Astrocyte of the cerebellum (primary cell): Measurements from ENCODE around the gene PIGH.

ENCODE experiments used
- DNase-seq: peaks from one replicate; pipeline ENCODE4 v3.0.0-alpha.2; 2011; ENCODE audit warnings: low read depth
- H3K4me3 ChIP-seq: 2 replicates; pipeline ENCODE4 v1.5.1; 2011; ENCODE audit warnings: mild to moderate bottlenecking, low read depth, low read length, moderate library complexity
- in situ Hi-C: cut with HindIII; loops from 2 replicates; pipeline ENCODE4 v1.10.0; 2017; ENCODE audit warnings: low sequenced_read_pairs
- TF ChIP-seq, protein P1 (sequence below): IDR thresholded peaks from 2 replicates; pipeline ENCODE4 v1.5.1; 2012; ENCODE audit warnings: low read length, low read depth, moderate library complexity, mild to moderate bottlenecking; ENCODE audit errors: missing control alignments

PIGH gene

DNA sequence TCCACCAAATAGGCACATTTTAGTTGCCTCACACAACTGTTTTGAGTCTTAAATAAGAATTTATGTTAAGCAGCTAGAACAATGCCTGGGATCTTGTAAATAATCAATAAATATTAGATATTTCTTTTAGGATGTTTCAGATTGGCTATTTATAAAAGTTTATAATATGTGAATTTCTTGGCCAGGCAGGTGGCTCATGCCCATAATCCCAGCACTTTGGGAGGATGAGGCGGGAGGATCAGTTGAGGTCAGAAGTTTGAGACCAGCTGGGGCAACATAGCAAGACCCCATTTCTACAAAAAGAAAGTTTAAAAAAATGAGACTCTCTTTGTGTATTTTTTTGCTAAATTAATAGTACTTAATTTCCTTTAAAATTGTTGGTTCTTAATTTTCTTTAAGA, 41.4 kb upstream of the PIGH start:
- in situ Hi-C loops: no loop called here
- TF ChIP-seq, protein P1, sequence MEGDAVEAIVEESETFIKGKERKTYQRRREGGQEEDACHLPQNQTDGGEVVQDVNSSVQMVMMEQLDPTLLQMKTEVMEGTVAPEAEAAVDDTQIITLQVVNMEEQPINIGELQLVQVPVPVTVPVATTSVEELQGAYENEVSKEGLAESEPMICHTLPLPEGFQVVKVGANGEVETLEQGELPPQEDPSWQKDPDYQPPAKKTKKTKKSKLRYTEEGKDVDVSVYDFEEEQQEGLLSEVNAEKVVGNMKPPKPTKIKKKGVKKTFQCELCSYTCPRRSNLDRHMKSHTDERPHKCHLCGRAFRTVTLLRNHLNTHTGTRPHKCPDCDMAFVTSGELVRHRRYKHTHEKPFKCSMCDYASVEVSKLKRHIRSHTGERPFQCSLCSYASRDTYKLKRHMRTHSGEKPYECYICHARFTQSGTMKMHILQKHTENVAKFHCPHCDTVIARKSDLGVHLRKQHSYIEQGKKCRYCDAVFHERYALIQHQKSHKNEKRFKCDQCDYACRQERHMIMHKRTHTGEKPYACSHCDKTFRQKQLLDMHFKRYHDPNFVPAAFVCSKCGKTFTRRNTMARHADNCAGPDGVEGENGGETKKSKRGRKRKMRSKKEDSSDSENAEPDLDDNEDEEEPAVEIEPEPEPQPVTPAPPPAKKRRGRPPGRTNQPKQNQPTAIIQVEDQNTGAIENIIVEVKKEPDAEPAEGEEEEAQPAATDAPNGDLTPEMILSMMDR: no peak
- no peak overlapping the region for H3K4me3 ChIP-seq
- no peak for DNase-seq

DNA sequence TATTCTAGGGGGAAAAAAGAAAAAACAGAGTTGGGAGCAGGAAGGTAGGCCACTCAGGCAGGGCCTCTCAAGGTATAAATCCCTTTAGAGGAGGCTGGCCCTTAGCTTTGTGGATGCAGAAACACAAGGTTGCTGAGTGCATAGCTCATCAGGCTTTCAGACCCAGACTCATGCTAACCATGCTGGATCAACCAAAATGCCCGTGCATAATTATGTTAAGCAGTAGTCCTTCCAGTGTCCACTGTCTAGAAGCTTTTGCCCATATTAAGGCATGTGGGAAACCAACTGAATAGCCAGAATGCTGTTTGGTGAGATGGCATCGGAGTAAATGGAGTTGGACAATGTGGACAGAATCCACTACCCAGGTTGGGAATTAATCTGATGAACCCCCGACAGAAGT, 38.6 kb upstream of the PIGH start:
- in situ Hi-C loops: no loop called here
- no peak overlapping the region for H3K4me3 ChIP-seq
- no peak for DNase-seq
- TF ChIP-seq, protein P1: no peak

DNA sequence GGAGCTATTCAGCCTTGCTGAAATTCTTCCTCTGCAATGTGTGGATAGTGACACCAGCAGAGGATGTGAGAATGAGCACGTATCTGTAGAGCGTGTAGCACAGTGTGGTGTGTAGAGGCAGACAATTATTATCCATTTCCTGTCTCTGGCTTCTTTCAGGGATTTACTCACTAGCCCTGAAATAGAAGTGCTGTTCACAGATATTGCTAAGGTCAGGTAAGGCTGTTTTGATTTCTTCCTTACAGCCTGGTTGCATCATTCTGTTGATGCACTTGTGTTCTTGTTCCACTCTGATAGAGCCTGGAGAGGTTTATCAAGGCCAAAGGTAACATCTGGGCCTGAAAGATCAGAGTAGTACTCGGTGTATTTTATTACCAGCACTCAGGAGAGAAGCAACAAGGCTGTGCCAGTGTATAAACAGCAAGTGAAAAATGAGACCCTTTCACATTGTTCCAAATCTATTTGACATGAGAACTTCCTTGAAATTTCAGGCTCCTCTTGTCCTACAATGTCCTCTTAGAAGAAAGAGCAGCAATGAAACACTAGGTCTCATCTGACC, 36.4 kb upstream of the PIGH start:
- TF ChIP-seq, protein P1: no peak
- in situ Hi-C loops: no loop called here
- no peak for DNase-seq
- H3K4me3 ChIP-seq: no peak overlapping the region

DNA sequence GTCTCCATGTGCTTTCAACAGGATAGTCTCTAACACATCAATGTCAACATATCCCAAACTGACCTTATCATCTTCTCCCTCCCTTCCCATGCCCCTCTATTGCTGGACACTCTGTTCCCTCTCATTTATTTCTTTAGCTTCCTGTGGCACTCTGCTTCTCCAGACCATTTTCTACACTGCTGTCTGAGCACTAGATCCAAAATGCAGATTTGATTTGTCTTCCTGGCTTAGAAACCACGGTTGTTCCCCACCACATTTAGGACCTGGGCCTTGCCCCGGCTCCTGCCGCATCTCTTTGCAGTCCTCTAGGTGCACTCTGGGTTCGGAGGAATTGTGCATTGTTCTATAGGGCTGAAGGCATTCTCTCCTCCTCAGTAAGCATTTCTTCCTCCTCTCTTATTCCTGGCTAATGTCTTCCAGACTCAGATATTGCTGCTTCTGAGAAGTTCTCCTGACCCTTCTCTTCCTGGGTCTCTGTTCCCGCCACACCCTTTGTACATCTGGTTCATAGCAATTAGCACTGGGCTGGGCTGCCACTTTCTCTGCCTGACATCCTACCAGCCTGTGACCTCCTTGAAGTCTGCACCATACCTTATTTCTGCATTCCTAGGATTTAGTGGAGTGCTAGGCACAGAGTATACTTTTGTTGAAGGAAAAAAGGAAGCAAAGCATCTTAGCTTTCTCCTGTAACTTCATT, 33.5 kb upstream of the PIGH start:
- H3K4me3 ChIP-seq: no peak overlapping the region
- no peak for DNase-seq
- in situ Hi-C loops: no loop called here
- TF ChIP-seq, protein P1: no peak

DNA sequence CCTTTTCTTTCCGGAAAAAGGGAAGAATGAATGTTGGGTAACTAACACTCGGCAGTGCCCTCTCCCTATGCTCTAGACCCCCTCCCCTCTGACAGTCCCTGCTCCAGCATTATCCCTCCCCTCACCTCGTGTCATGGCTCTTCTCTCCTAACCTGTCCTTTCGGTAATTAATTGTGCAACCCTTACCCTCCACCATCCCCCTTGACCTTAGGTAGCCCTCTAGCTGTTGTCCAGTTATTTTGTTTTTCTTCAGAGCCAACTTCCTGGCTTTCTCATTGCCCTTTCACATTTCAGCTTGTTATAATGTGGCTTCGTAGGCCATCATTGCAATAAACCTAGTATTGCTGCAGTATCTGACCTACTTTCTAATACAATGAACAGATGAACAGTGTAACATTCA, 30.9 kb upstream of the PIGH start:
- in situ Hi-C loops: no loop called here
- no peak for DNase-seq
- TF ChIP-seq, protein P1: no peak
- H3K4me3 ChIP-seq: no peak overlapping the region

DNA sequence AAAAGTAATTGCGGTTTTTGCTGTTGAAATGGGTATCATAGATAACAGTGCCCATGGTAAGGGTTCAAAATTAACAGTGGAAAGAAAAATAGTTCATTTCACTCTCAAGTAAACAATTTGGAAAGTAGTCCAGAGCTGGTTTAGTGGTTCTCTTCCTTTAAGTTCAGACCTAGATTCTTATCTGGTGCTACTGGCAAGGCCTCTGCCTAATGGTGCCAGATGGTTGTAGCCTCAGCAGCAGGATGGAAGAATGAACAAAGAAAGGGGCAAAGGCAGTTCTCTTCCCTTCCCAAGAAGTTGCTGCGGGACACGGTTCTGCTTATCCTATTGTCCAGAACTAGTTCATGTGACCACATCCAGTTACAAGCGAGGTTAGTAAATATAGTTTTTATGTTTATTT, 30.1 kb upstream of the PIGH start:
- DNase-seq: no peak
- in situ Hi-C loops: no loop called here
- H3K4me3 ChIP-seq: no peak overlapping the region
- TF ChIP-seq, protein P1: no peak
